ENCODE results near the gene ZNF559. TPM values are rescaled to one million over a fixed set of nuclear protein-coding genes. Genes with fewer than 3 reads are reported as not detected.

The ZNF559 gene
- total RNA-seq, 4 donors from 2014 or later: 10.3 to 22.3 (median 14.2) TPM

GRCh38 chr19:9323557-9323918 is 441 bp upstream of the ZNF559 start:
- Histone ChIP-seq H3K4me1 (peaks cover 0 to 4% (median 2%) of the 10 kb centered on the region in 4 donors), H3K27ac (peak overlapping the region; percentile 79 to 86 (median 84)), H3K4me3 (peak overlapping the region; percentile 63 to 83 (median 66)), H3K9me3 (peaks cover 0 to 31% (median 4%) of the 10 kb centered on the region in 4 donors), H3K36me3 (peaks cover 0 to 3% (median 0%) of the 10 kb centered on the region in 3 donors), H3K27me3 (no peaks in the 10 kb centered on the region)
- TF ChIP-seq POLR2A (IDR thresholded peaks at IDR 0.05): no peak
- TF ChIP-seq CTCF (IDR thresholded peaks at IDR 0.05): no peak
- peak in 2 of 3 donors; percentile 43 to 77 for DNase-seq

- Histone ChIP-seq H3K4me3 (peak overlapping the region; percentile 63 to 83 (median 66)), H3K9me3 (peaks cover 0 to 41% (median 4%) of the 10 kb centered on the region in 4 donors), H3K27ac (peak overlapping the region; percentile 79 to 86 (median 84)), H3K36me3 (peaks cover 0 to 4% (median 0%) of the 10 kb centered on the region in 3 donors), H3K4me1 (peaks cover 0 to 4% (median 2%) of the 10 kb centered on the region in 4 donors), H3K27me3 (no peaks in the 10 kb centered on the region)
- no peak for TF ChIP-seq POLR2A (IDR thresholded peaks at IDR 0.05)
- no peak for TF ChIP-seq CTCF (IDR thresholded peaks at IDR 0.05)
- no peak for DNase-seq
Measured at GRCh38 chr19:9324584-9324962, 594 bp downstream of the ZNF559 start.

GRCh38 chr19:9329999-9330398 is 6.0 kb downstream of the ZNF559 start:
- TF ChIP-seq CTCF (IDR thresholded peaks at IDR 0.05) (no peak), POLR2A (IDR thresholded peaks at IDR 0.05) (no peak)
- Histone ChIP-seq H3K27ac (no peak overlapping the region), H3K36me3 (peaks cover 0 to 34% (median 0%) of the 10 kb centered on the region in 3 donors), H3K9me3 (peaks cover 0 to 80% (median 11%) of the 10 kb centered on the region in 4 donors), H3K27me3 (no peaks in the 10 kb centered on the region), H3K4me3 (no peak overlapping the region), H3K4me1 (no peaks in the 10 kb centered on the region)
- DNase-seq: no peak

- DNase-seq: no peak
- peaks cover 0 to 98% (median 38%) of the 10 kb centered on the region in 4 donors for H3K9me3 ChIP-seq
- H3K27ac ChIP-seq: no peak overlapping the region
- no peaks in the 10 kb centered on the region for H3K27me3 ChIP-seq
- no peak for TF ChIP-seq POLR2A (IDR thresholded peaks at IDR 0.05)
- no peak for TF ChIP-seq CTCF (IDR thresholded peaks at IDR 0.05)
- H3K4me1 ChIP-seq: no peaks in the 10 kb centered on the region
- peaks cover 0 to 66% (median 0%) of the 10 kb centered on the region in 3 donors for H3K36me3 ChIP-seq
- H3K4me3 ChIP-seq: no peak overlapping the region
Measured at GRCh38 chr19:9342610-9343304, 18.8 kb downstream of the ZNF559 start.

GRCh38 chr19:9345005-9345404 is 21.0 kb downstream of the ZNF559 start:
- Histone ChIP-seq H3K27me3 (no peaks in the 10 kb centered on the region), H3K4me1 (no peaks in the 10 kb centered on the region), H3K36me3 (peaks cover 0 to 47% (median 0%) of the 10 kb centered on the region in 3 donors), H3K27ac (no peak overlapping the region), H3K9me3 (peaks cover 0 to 92% (median 34%) of the 10 kb centered on the region in 4 donors), H3K4me3 (no peak overlapping the region)
- no peak for DNase-seq
- no peak for TF ChIP-seq CTCF (IDR thresholded peaks at IDR 0.05)
- no peak for TF ChIP-seq POLR2A (IDR thresholded peaks at IDR 0.05)

All from Peyer's patch (tissue), 4 donors.